Measurements from ENCODE around the gene ACVR1. TPM values are rescaled to one million over a fixed set of nuclear protein-coding genes. Genes with fewer than 3 reads are reported as not detected.
A peak's percentile ranks its signal among the peaks of the same experiment; 100 is the strongest.

Gene ACVR1
- total and polyA plus RNA-seq, 7 experiments from 2014 or later: 6.0 to 42.0 (median 17.8) TPM

GRCh38 chr2:157733263-157733662 lies 142.9 kb downstream of the ACVR1 start:
- ChIA-PET POLR2A (no interaction called here), CTCF (no interaction called here)
- Histone ChIP-seq H3K4me3 (ENCODE audit: low read length) (no peak overlapping the region), H3K27ac (ENCODE audit: low read depth, low read length) (no peak overlapping the region), H3K36me3 (ENCODE audit: control insufficient read depth in 2 of 3, insufficient read depth in 3 of 3, low read length in 3 of 3) (peaks cover 0 to 35% (median 8%) of the 10 kb centered on the region in 3 experiments), H3K9me3 (ENCODE audit: control insufficient read depth in 2 of 3, low read length in 3 of 3) (no peaks in the 10 kb centered on the region), H3K4me1 (ENCODE audit: control insufficient read depth in 2 of 2, insufficient read depth in 2 of 2, low read length in 2 of 2) (no peaks in the 10 kb centered on the region), H3K27me3 (ENCODE audit: control insufficient read depth in 2 of 2, insufficient read depth in 2 of 2, low read length in 2 of 2) (no peaks in the 10 kb centered on the region)
- no peak for ATAC-seq
- no peak overlapping the region for H3K27ac Mint-ChIP-seq
- H3K4me1 Mint-ChIP-seq: peaks cover 0 to 12% (median 0%) of the 10 kb centered on the region in 7 donors
- no peaks in the 10 kb centered on the region for H3K27me3 Mint-ChIP-seq
- H3K4me3 Mint-ChIP-seq: no peak overlapping the region
- DNase-seq: no peak
- H3K9me3 Mint-ChIP-seq: peaks cover 0 to 28% (median 17%) of the 10 kb centered on the region in 11 donors
- intact Hi-C loops (cut with micrococcal nuclease): no loop called here
- peaks cover 42 to 93% (median 84%) of the 10 kb centered on the region in 5 donors for H3K36me3 Mint-ChIP-seq

DNA sequence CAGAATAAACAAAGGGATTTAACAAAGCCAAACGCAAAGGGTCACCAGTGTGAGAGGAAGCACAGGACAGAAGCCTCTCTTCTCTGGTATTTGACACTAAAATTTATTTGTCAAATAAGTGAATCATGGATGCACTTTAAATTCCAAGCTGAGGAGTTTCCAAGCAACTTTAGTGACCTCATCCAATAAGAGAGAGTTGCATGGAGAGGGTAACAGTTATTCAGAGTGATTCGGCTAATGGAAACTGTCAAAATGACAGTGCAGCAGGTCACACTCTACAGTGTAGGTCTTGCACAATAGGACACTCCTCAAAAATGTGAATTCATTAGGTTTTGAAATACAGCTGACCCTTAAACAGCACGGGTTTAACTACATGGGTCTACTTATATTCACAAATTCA lies 143.5 kb downstream of the ACVR1 start:
- H3K27me3 ChIP-seq (ENCODE audit: control insufficient read depth in 2 of 2, insufficient read depth in 2 of 2, low read length in 2 of 2): no peaks in the 10 kb centered on the region
- no peak for DNase-seq
- Mint-ChIP-seq H3K27ac (no peak overlapping the region), H3K36me3 (peaks cover 48 to 93% (median 84%) of the 10 kb centered on the region in 5 donors), H3K4me1 (peaks cover 0 to 12% (median 0%) of the 10 kb centered on the region in 7 donors), H3K4me3 (no peak overlapping the region), H3K27me3 (no peaks in the 10 kb centered on the region), H3K9me3 (peaks cover 0 to 28% (median 19%) of the 10 kb centered on the region in 11 donors)
- H3K36me3 ChIP-seq (ENCODE audit: control insufficient read depth in 2 of 3, insufficient read depth in 3 of 3, low read length in 3 of 3): peaks cover 0 to 29% (median 8%) of the 10 kb centered on the region in 3 experiments
- ChIA-PET CTCF (no interaction called here), POLR2A (no interaction called here)
- no peak overlapping the region for H3K27ac ChIP-seq (ENCODE audit: low read depth, low read length)
- H3K9me3 ChIP-seq (ENCODE audit: control insufficient read depth in 2 of 3, low read length in 3 of 3): no peaks in the 10 kb centered on the region
- no peaks in the 10 kb centered on the region for H3K4me1 ChIP-seq (ENCODE audit: control insufficient read depth in 2 of 2, insufficient read depth in 2 of 2, low read length in 2 of 2)
- intact Hi-C loops (cut with micrococcal nuclease): no loop called here
- ATAC-seq: no peak
- H3K4me3 ChIP-seq (ENCODE audit: low read length): no peak overlapping the region

GRCh38 chr2:157727693-157728092 lies 148.4 kb downstream of the ACVR1 start:
- Histone ChIP-seq H3K36me3 (ENCODE audit: control insufficient read depth in 2 of 3, insufficient read depth in 3 of 3, low read length in 3 of 3) (peaks cover 0 to 2% (median 0%) of the 10 kb centered on the region in 3 experiments), H3K4me3 (ENCODE audit: low read length) (no peak overlapping the region), H3K27ac (ENCODE audit: low read depth, low read length) (no peak overlapping the region), H3K4me1 (ENCODE audit: control insufficient read depth in 2 of 2, insufficient read depth in 2 of 2, low read length in 2 of 2) (no peaks in the 10 kb centered on the region), H3K27me3 (ENCODE audit: control insufficient read depth in 2 of 2, insufficient read depth in 2 of 2, low read length in 2 of 2) (no peaks in the 10 kb centered on the region), H3K9me3 (ENCODE audit: control insufficient read depth in 2 of 3, low read length in 3 of 3) (peaks cover 0 to 8% (median 3%) of the 10 kb centered on the region in 3 experiments)
- H3K4me3 Mint-ChIP-seq: no peak overlapping the region
- ChIA-PET POLR2A (no interaction called here), CTCF (no interaction called here)
- intact Hi-C loops (cut with micrococcal nuclease): no loop called here
- no peaks in the 10 kb centered on the region for H3K27me3 Mint-ChIP-seq
- H3K27ac Mint-ChIP-seq: no peak overlapping the region
- peaks cover 43 to 82% (median 74%) of the 10 kb centered on the region in 5 donors for H3K36me3 Mint-ChIP-seq
- ATAC-seq (no peak), DNase-seq (no peak)
- peaks cover 4 to 54% (median 26%) of the 10 kb centered on the region in 11 donors for H3K9me3 Mint-ChIP-seq
- H3K4me1 Mint-ChIP-seq: no peaks in the 10 kb centered on the region

- no peaks in the 10 kb centered on the region for H3K4me1 ChIP-seq (ENCODE audit: control insufficient read depth in 2 of 2, insufficient read depth in 2 of 2, low read length in 2 of 2)
- DNase-seq (no peak), ATAC-seq (no peak)
- no peak overlapping the region for H3K4me3 Mint-ChIP-seq
- no peak overlapping the region for H3K27ac ChIP-seq (ENCODE audit: low read depth, low read length)
- intact Hi-C loops (cut with micrococcal nuclease): no loop called here
- peaks cover 46 to 81% (median 71%) of the 10 kb centered on the region in 5 donors for H3K36me3 Mint-ChIP-seq
- POLR2A ChIA-PET: no interaction called here
- no peak overlapping the region for H3K27ac Mint-ChIP-seq
- no peaks in the 10 kb centered on the region for H3K4me1 Mint-ChIP-seq
- peaks cover 7 to 58% (median 31%) of the 10 kb centered on the region in 11 donors for H3K9me3 Mint-ChIP-seq
- CTCF ChIA-PET: no interaction called here
- no peaks in the 10 kb centered on the region for H3K36me3 ChIP-seq (ENCODE audit: control insufficient read depth in 2 of 3, insufficient read depth in 3 of 3, low read length in 3 of 3)
- H3K27me3 ChIP-seq (ENCODE audit: control insufficient read depth in 2 of 2, insufficient read depth in 2 of 2, low read length in 2 of 2): no peaks in the 10 kb centered on the region
- peaks cover 0 to 8% (median 6%) of the 10 kb centered on the region in 3 experiments for H3K9me3 ChIP-seq (ENCODE audit: control insufficient read depth in 2 of 3, low read length in 3 of 3)
- no peak overlapping the region for H3K4me3 ChIP-seq (ENCODE audit: low read length)
- H3K27me3 Mint-ChIP-seq: no peaks in the 10 kb centered on the region
Measured at GRCh38 chr2:157726946-157727345, 149.2 kb downstream of the ACVR1 start.

GRCh38 chr2:157725846-157726245 lies 150.3 kb downstream of the ACVR1 start:
- H3K9me3 Mint-ChIP-seq: peaks cover 7 to 62% (median 34%) of the 10 kb centered on the region in 11 donors
- ATAC-seq (no peak), DNase-seq (no peak)
- H3K4me1 ChIP-seq (ENCODE audit: control insufficient read depth in 2 of 2, insufficient read depth in 2 of 2, low read length in 2 of 2): no peaks in the 10 kb centered on the region
- no peaks in the 10 kb centered on the region for H3K27me3 ChIP-seq (ENCODE audit: control insufficient read depth in 2 of 2, insufficient read depth in 2 of 2, low read length in 2 of 2)
- no peaks in the 10 kb centered on the region for H3K36me3 ChIP-seq (ENCODE audit: control insufficient read depth in 2 of 3, insufficient read depth in 3 of 3, low read length in 3 of 3)
- no peak overlapping the region for H3K27ac ChIP-seq (ENCODE audit: low read depth, low read length)
- ChIA-PET CTCF (no interaction called here), POLR2A (no interaction called here)
- no peaks in the 10 kb centered on the region for H3K4me1 Mint-ChIP-seq
- no peak overlapping the region for H3K4me3 Mint-ChIP-seq
- no peaks in the 10 kb centered on the region for H3K27me3 Mint-ChIP-seq
- peaks cover 45 to 71% (median 67%) of the 10 kb centered on the region in 5 donors for H3K36me3 Mint-ChIP-seq
- no peak overlapping the region for H3K27ac Mint-ChIP-seq
- H3K4me3 ChIP-seq (ENCODE audit: low read length): no peak overlapping the region
- intact Hi-C loops (cut with micrococcal nuclease): no loop called here
- peaks cover 0 to 8% (median 6%) of the 10 kb centered on the region in 3 experiments for H3K9me3 ChIP-seq (ENCODE audit: control insufficient read depth in 2 of 3, low read length in 3 of 3)

- Histone ChIP-seq H3K27ac (ENCODE audit: low read depth, low read length) (no peak overlapping the region), H3K36me3 (ENCODE audit: control insufficient read depth in 2 of 3, insufficient read depth in 3 of 3, low read length in 3 of 3) (no peaks in the 10 kb centered on the region), H3K4me1 (ENCODE audit: control insufficient read depth in 2 of 2, insufficient read depth in 2 of 2, low read length in 2 of 2) (no peaks in the 10 kb centered on the region), H3K9me3 (ENCODE audit: control insufficient read depth in 2 of 3, low read length in 3 of 3) (peaks cover 0 to 8% (median 6%) of the 10 kb centered on the region in 3 experiments), H3K4me3 (ENCODE audit: low read length) (no peak overlapping the region), H3K27me3 (ENCODE audit: control insufficient read depth in 2 of 2, insufficient read depth in 2 of 2, low read length in 2 of 2) (no peaks in the 10 kb centered on the region)
- intact Hi-C loops (cut with micrococcal nuclease): loop anchor here in 1 of 2 donors (5.0 kb wide), 1 partner anchor 95 kb away; the partner anchor contains the start of gene ACVR1C
- POLR2A ChIA-PET: interaction anchor here (0.8 kb wide), 1 partner anchor 471 kb away, joined by 5 read pairs; no protein-coding TSS in a partner anchor
- H3K9me3 Mint-ChIP-seq: peaks cover 5 to 55% (median 26%) of the 10 kb centered on the region in 11 donors
- H3K4me3 Mint-ChIP-seq: no peak overlapping the region
- ATAC-seq (no peak), DNase-seq (peak in 1 of 9 donors; percentile 7)
- CTCF ChIA-PET: interaction anchor here (0.6 kb wide), 1 partner anchor 420 kb away, joined by 4 read pairs; no protein-coding TSS in a partner anchor
- H3K36me3 Mint-ChIP-seq: peaks cover 28 to 60% (median 58%) of the 10 kb centered on the region in 5 donors
- H3K27ac Mint-ChIP-seq: no peak overlapping the region
- H3K4me1 Mint-ChIP-seq: no peaks in the 10 kb centered on the region
- no peaks in the 10 kb centered on the region for H3K27me3 Mint-ChIP-seq
Measured at GRCh38 chr2:157722580-157723234, 153.4 kb downstream of the ACVR1 start.
